Activated CD4-positive, alpha-beta T cell treated with anti-CD3 and anti-CD28 coated beads, Interleukin-2, amount 10 ng/mL, durations not matched to agents 24 days and 14 days (primary cell): Measurements from ENCODE around the gene AXIN2. TPM values are rescaled to one million over a fixed set of nuclear protein-coding genes. Genes with fewer than 3 reads are reported as not detected.

Experiments
- DNase-seq: peaks from one replicate; pipeline ENCODE4 v3.0.0; 2022
- H3K27ac Mint-ChIP-seq: one replicate; pipeline ENCODE4 v1.8.0; 2022; ENCODE audit warnings: mild to moderate bottlenecking, mixed read lengths
- H3K27me3 Mint-ChIP-seq: one replicate; pipeline ENCODE4 v1.8.0; 2022; ENCODE audit warnings: mixed read lengths
- H3K36me3 Mint-ChIP-seq: one replicate; pipeline ENCODE4 v1.8.0; 2022; ENCODE audit warnings: low read depth, mild to moderate bottlenecking, mixed read lengths
- H3K4me1 Mint-ChIP-seq: one replicate; pipeline ENCODE4 v1.8.0; 2021; ENCODE audit warnings: mixed read lengths
- H3K4me3 Mint-ChIP-seq: one replicate; pipeline ENCODE4 v1.8.0; 2022; ENCODE audit warnings: mild to moderate bottlenecking, moderate library complexity, mixed read lengths
- H3K9me3 Mint-ChIP-seq: one replicate; pipeline ENCODE4 v1.8.0; 2021; ENCODE audit warnings: mixed read lengths
- intact Hi-C: fragments of 100-400 bp; cut with micrococcal nuclease; formaldehyde crosslinking; loops from one replicate; pipeline ENCODE4 v1.15.1; 2023
- total RNA-seq: library from RNA; stranded (reverse); gene quantifications from 2 replicates; pipeline ENCODE4 v1.2.3, GENCODE V29; 2022

The AXIN2 gene
- total RNA-seq, result 4.8 and 5.2 TPM in 2 replicates

GRCh38 chr17:65561452-65562205 is at the start of gene AXIN2:
TSS of gene AXIN2 (minus strand) at chr17:65561648. CDS start at chr17:65558620, 3,028 bp downstream.
- Mint-ChIP-seq H3K27me3 (peaks cover 17% of the 10 kb centered on the region), H3K9me3 (no peaks in the 10 kb centered on the region), H3K4me1 (peaks cover 28% of the 10 kb centered on the region), H3K4me3 (peak within 1 kb of the TSS; percentile 80), H3K27ac (peak within 1 kb of the TSS; percentile 71), H3K36me3 (peaks cover 3% of the 10 kb centered on the region)
- peak; percentile 95 for DNase-seq
- intact Hi-C loops, result no loop called here

GRCh38 chr17:65609749-65610148 is 48.3 kb upstream of the AXIN2 start:
- Mint-ChIP-seq H3K9me3 (no peaks in the 10 kb centered on the region), H3K27me3 (no peaks in the 10 kb centered on the region), H3K4me3 (no peak overlapping the region), H3K36me3 (no peaks in the 10 kb centered on the region), H3K4me1 (no peaks in the 10 kb centered on the region), H3K27ac (no peak overlapping the region)
- intact Hi-C loops, result no loop called here
- DNase-seq, result no peak

- Mint-ChIP-seq H3K4me1 (no peaks in the 10 kb centered on the region), H3K9me3 (no peaks in the 10 kb centered on the region), H3K4me3 (no peak overlapping the region), H3K27me3 (no peaks in the 10 kb centered on the region), H3K36me3 (no peaks in the 10 kb centered on the region), H3K27ac (no peak overlapping the region)
- intact Hi-C loops, result no loop called here
- no peak for DNase-seq
These were observed 47.8 kb upstream of the AXIN2 start for GRCh38 chr17:65609286-65609685.

- no peak overlapping the region for H3K4me3 Mint-ChIP-seq
- no peaks in the 10 kb centered on the region for H3K4me1 Mint-ChIP-seq
- DNase-seq, result no peak
- no peak overlapping the region for H3K27ac Mint-ChIP-seq
- intact Hi-C loops, result no loop called here
- H3K27me3 Mint-ChIP-seq, result peaks cover 2% of the 10 kb centered on the region
- no peaks in the 10 kb centered on the region for H3K9me3 Mint-ChIP-seq
- H3K36me3 Mint-ChIP-seq, result no peaks in the 10 kb centered on the region
These were observed 42.6 kb upstream of the AXIN2 start for GRCh38 chr17:65604070-65604469.

GRCh38 chr17:65601881-65602280 is 40.4 kb upstream of the AXIN2 start:
- Mint-ChIP-seq H3K27me3 (peaks cover 2% of the 10 kb centered on the region), H3K4me1 (no peaks in the 10 kb centered on the region), H3K36me3 (no peaks in the 10 kb centered on the region), H3K9me3 (no peaks in the 10 kb centered on the region), H3K4me3 (no peak overlapping the region), H3K27ac (no peak overlapping the region)
- no peak for DNase-seq
- intact Hi-C loops, result no loop called here

- Mint-ChIP-seq H3K27me3 (peaks cover 2% of the 10 kb centered on the region), H3K9me3 (no peaks in the 10 kb centered on the region), H3K36me3 (no peaks in the 10 kb centered on the region), H3K27ac (no peak overlapping the region), H3K4me3 (no peak overlapping the region), H3K4me1 (no peaks in the 10 kb centered on the region)
- intact Hi-C loops, result no loop called here
- DNase-seq, result no peak
These were observed 39.7 kb upstream of the AXIN2 start for GRCh38 chr17:65601145-65601544.

- Mint-ChIP-seq H3K27ac (no peak overlapping the region), H3K4me3 (no peak overlapping the region), H3K27me3 (peaks cover 2% of the 10 kb centered on the region), H3K4me1 (no peaks in the 10 kb centered on the region), H3K9me3 (no peaks in the 10 kb centered on the region), H3K36me3 (no peaks in the 10 kb centered on the region)
- intact Hi-C loops, result no loop called here
- DNase-seq, result no peak
These were observed 39.1 kb upstream of the AXIN2 start for GRCh38 chr17:65600518-65600917.

- intact Hi-C loops, result no loop called here
These were observed 38.2 kb upstream of the AXIN2 start for GRCh38 chr17:65599650-65600049.

GRCh38 chr17:65598746-65599145 is 37.3 kb upstream of the AXIN2 start:
- Mint-ChIP-seq H3K4me1 (peaks cover 12% of the 10 kb centered on the region), H3K27ac (no peak overlapping the region), H3K36me3 (no peaks in the 10 kb centered on the region), H3K27me3 (peaks cover 6% of the 10 kb centered on the region), H3K9me3 (no peaks in the 10 kb centered on the region), H3K4me3 (no peak overlapping the region)
- intact Hi-C loops, result no loop called here
- DNase-seq, result no peak

More at GRCh38 chr17:65599650-65600049, 38.2 kb upstream of the AXIN2 start:
- Mint-ChIP-seq H3K27me3 (peaks cover 2% of the 10 kb centered on the region), H3K27ac (no peak overlapping the region), H3K4me1 (peaks cover 5% of the 10 kb centered on the region), H3K4me3 (no peak overlapping the region), H3K36me3 (no peaks in the 10 kb centered on the region), H3K9me3 (no peaks in the 10 kb centered on the region)
- no peak for DNase-seq

GRCh38 chr17:65595071-65595656 is 33.7 kb upstream of the AXIN2 start:
- no peak overlapping the region for H3K4me3 Mint-ChIP-seq
- intact Hi-C loops, result no loop called here
- no peak overlapping the region for H3K27ac Mint-ChIP-seq
- no peak for DNase-seq
- peaks cover 14% of the 10 kb centered on the region for H3K4me1 Mint-ChIP-seq
- peaks cover 7% of the 10 kb centered on the region for H3K27me3 Mint-ChIP-seq
- H3K9me3 Mint-ChIP-seq, result no peaks in the 10 kb centered on the region
- H3K36me3 Mint-ChIP-seq, result no peaks in the 10 kb centered on the region

- H3K27me3 Mint-ChIP-seq, result peaks cover 7% of the 10 kb centered on the region
- H3K9me3 Mint-ChIP-seq, result no peaks in the 10 kb centered on the region
- no peak for DNase-seq
- H3K4me3 Mint-ChIP-seq, result peak overlapping the region; percentile 70
- H3K27ac Mint-ChIP-seq, result no peak overlapping the region
- intact Hi-C loops, result no loop called here
- H3K4me1 Mint-ChIP-seq, result peaks cover 14% of the 10 kb centered on the region
- no peaks in the 10 kb centered on the region for H3K36me3 Mint-ChIP-seq
These were observed 32.7 kb upstream of the AXIN2 start for GRCh38 chr17:65593855-65594845.

- peak overlapping the region; percentile 70 for H3K4me3 Mint-ChIP-seq
- H3K27me3 Mint-ChIP-seq, result peaks cover 7% of the 10 kb centered on the region
- no peak for DNase-seq
- no peaks in the 10 kb centered on the region for H3K36me3 Mint-ChIP-seq
- intact Hi-C loops, result no loop called here
- H3K27ac Mint-ChIP-seq, result no peak overlapping the region
- no peaks in the 10 kb centered on the region for H3K9me3 Mint-ChIP-seq
- peaks cover 14% of the 10 kb centered on the region for H3K4me1 Mint-ChIP-seq
These were observed 31.8 kb upstream of the AXIN2 start for GRCh38 chr17:65593092-65593854.
